ENCODE results near the gene DNAJA1.

GRCh38 chr9:33065157-33066076 is 40.3 kb downstream of the DNAJA1 start:
- TF ChIP-seq CTCF (IDR thresholded peaks at IDR 0.05), result no peak
- no peak for TF ChIP-seq POLR2A (IDR thresholded peaks at IDR 0.05)

All from lower leg skin (tissue), 3 donors.